GM12872 (cell line): ENCODE measurements around the gene GNAT2.

Source experiments
- CTCF ChIP-seq: IDR thresholded peaks from 3 replicates; pipeline ENCODE4 v1.5.1; 2011; ENCODE audit warnings: low read depth, mild to moderate bottlenecking, low read length, moderate library complexity; ENCODE audit not compliant: insufficient read depth

GNAT2 gene

GRCh38 chr1:109629372-109630030, 10.1 kb upstream of the GNAT2 start:
- no peak for TF ChIP-seq CTCF

DNA sequence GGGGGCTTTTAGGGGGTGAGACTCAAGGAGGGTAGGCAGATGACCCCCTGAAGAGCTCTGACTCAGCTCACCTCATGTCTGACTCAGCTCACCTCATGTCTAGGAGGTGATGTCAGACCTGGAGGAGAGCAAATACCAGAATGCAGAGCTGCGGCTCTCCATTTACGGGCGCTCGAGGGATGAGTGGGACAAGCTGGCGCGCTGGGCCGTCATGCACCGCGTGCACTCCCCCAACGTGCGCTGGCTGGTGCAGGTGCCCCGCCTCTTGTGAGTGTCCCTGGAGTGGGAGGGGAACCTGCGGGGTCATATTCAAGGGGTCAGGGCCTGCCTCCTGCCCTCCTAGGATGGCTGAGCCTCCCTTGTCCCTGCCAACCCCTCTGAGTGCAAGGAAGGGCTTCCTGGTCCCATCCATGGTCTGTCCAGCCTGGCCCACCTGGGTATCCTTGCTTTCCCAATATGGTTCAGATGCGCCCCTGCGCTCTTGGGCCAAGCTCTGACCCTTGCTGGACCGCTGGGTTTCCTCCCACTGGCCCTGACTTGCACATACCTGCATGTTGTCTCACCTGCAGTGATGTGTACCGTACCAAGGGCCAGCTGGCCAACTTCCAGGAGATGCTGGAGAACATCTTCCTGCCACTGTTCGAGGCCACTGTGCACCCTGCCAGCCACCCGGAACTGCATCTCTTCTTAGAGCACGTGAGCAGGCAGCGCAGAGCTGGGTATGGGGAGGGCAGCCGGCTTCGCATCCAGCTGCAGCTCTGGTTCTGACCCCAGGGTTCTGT, 9.3 kb upstream of the GNAT2 start:
- no peak for TF ChIP-seq CTCF

GRCh38 chr1:109627692-109628399, 8.4 kb upstream of the GNAT2 start:
- TF ChIP-seq CTCF, result no peak

DNA sequence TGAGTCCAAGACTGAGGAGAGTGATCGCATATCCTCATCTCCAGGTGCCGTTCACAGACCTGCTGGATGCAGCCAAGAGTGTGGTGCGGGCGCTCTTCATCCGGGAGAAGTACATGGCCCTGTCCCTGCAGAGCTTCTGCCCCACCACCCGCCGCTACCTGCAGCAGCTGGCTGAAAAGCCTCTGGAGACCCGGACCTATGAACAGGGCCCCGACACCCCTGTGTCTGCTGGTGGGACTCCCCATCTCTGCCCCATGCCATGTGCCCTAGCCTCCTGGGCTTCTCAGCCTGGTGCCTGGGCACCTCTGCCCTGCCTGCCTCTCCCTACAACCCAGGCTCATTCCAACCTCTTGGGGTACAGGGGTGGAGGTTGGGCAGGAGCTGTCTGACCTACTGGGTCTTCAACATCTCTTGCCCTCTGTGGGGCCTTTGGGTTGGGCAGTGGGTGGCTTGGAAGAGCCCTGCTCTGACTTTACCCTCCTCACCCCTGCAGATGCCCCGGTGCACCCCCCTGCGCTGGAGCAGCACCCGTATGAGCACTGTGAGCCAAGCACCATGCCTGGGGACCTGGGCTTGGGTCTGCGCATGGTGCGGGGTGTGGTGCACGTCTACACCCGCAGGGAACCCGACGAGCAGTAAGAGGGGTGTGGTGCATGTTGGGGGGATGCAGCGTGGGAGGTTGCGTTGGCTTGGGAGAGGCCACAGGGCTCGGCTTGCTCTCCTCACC, 7.4 kb upstream of the GNAT2 start:
- TF ChIP-seq CTCF, result no peak

- TF ChIP-seq CTCF, result no peak
Measured at GRCh38 chr1:109625601-109626560, 6.5 kb upstream of the GNAT2 start.

- no peak for TF ChIP-seq CTCF
Measured at GRCh38 chr1:109625176-109625575, 5.8 kb upstream of the GNAT2 start.
